Measurements from ENCODE around the gene DECR2.
"Not testable (repeated sequence)": the region's sequence is repeated elsewhere in the genome, so short reads cannot be mapped to it uniquely, and the experiment has no call there.

DNA sequence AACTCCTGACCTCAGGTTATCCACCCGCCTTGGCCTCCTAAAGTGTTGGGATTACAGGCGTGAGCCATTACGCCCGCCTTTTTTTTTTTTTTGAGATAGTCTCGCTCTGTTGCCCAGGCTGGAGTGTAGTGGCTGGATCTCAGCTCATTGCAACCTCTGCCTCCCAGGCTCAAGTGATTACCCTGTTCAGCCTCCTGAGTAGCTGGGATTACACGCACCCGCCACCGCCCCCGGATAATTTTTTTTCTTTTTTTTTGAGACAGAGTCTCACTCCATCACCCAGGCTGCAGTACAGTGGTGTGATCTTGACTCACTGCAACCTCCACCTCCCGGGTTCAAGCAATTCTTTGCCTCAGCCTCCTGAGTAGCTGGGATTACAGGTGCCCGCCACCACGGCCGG, 20.5 kb downstream of the DECR2 start:
- TF ChIP-seq, protein P1, sequence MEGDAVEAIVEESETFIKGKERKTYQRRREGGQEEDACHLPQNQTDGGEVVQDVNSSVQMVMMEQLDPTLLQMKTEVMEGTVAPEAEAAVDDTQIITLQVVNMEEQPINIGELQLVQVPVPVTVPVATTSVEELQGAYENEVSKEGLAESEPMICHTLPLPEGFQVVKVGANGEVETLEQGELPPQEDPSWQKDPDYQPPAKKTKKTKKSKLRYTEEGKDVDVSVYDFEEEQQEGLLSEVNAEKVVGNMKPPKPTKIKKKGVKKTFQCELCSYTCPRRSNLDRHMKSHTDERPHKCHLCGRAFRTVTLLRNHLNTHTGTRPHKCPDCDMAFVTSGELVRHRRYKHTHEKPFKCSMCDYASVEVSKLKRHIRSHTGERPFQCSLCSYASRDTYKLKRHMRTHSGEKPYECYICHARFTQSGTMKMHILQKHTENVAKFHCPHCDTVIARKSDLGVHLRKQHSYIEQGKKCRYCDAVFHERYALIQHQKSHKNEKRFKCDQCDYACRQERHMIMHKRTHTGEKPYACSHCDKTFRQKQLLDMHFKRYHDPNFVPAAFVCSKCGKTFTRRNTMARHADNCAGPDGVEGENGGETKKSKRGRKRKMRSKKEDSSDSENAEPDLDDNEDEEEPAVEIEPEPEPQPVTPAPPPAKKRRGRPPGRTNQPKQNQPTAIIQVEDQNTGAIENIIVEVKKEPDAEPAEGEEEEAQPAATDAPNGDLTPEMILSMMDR (IDR thresholded peaks at IDR 0.05; ENCODE audit: insufficient read depth, low read depth, low read length) = not testable (repeated sequence)
- not testable (repeated sequence) for TF ChIP-seq EZH2 (IDR thresholded peaks at IDR 0.05; ENCODE audit: insufficient read depth, low read length)
